Esophagus squamous epithelium (tissue), 4 donors: Measurements from ENCODE around the gene MTG2.

ENCODE experiments used
- CTCF ChIP-seq, 6 experiments: fragments of 450-650 bp in 4 of 6; fragments of 200-600 bp in 2 of 6; sonication (generic) in 2 of 6; IDR thresholded peaks; one replicate each; pipeline ENCODE4 v1.5.1; 2016 to 2019; ENCODE audit warnings: antibody characterized with exemption in 6 of 6, mild to moderate bottlenecking in 4 of 6, moderate library complexity in 4 of 6
- POLR2A ChIP-seq, 4 donors: fragments of 450-650 bp; IDR thresholded peaks; one replicate each; pipeline ENCODE4 v1.6.1; 2017; ENCODE audit warnings: antibody characterized with exemption in 4 of 4, mild to moderate bottlenecking in 4 of 4, moderate library complexity in 3 of 4

DNA sequence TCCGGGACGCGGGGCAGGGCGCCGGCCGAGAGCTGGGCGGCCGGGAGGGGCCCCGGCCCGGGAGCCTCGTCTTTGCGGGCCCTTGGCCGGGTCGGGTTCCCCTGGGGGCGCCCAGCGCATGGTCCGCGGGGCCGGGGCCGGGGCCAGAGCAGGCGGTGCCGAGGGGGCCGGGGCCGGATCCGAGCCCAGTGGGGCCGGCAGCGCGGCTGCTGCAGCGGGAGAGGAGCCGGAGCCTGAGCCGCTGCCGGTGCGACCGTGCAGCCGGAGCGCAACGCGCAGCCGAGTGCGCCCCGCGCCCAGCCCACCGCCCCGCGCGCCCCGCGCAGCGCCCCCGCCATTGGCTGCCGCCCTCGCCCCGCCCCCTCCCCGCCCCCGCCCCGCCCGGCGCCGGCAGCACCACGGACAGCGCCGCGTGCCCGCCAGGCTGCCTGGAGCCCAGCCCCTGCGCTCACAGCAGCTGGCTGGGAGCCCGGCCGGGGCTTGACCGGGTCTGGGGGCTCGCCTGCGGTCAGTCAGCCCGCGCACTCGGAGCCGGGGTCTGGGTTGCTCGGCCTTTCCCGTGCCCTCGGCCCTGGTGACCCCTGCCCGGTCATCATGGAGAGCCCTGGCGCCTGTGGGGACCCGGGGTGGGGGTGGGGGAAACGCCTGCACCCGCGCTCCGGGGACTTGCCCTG lies 37.3 kb downstream of the MTG2 start, which contains the start of gene HRH3:
- TF ChIP-seq CTCF (IDR thresholded peaks at IDR 0.05) (no peak), POLR2A (IDR thresholded peaks at IDR 0.05) (no peak)
